Kidney epithelial cell (primary cell): Measurements from ENCODE around the gene OLAH. TPM values are rescaled to one million over a fixed set of nuclear protein-coding genes. Genes with fewer than 3 reads are reported as not detected.

ENCODE experiments used
- DNase-seq: peaks from one replicate; pipeline ENCODE4 v3.0.0-alpha.2; 2010; ENCODE audit warnings: low read depth
- H3K27me3 ChIP-seq: 2 replicates; pipeline ENCODE4 v1.6.0; 2011; ENCODE audit warnings: low read length; ENCODE audit not compliant: control insufficient read depth, insufficient read depth
- H3K36me3 ChIP-seq: 2 replicates; pipeline ENCODE4 v1.5.1; 2011; ENCODE audit warnings: low read length; ENCODE audit not compliant: control insufficient read depth, insufficient read depth
- H3K4me3 ChIP-seq: 2 replicates; pipeline ENCODE4 v1.5.1; 2011; ENCODE audit warnings: low read depth, mild to moderate bottlenecking, control low read depth, low read length
- total RNA-seq: library from RNA; depleted of rRNA; stranded (reverse); fragments of >200 nt; gene quantifications from 2 replicates; pipeline ENCODE4 v1.2.3, GENCODE V29; 2015
- TF ChIP-seq, protein P1 (sequence below): IDR thresholded peaks from 2 replicates; pipeline ENCODE4 v1.5.1; 2011; ENCODE audit warnings: mild to moderate bottlenecking, moderate library complexity, low read length, control low read depth, inconsistent platforms; ENCODE audit not compliant: insufficient read depth, poor library complexity, severe bottlenecking

Gene OLAH
- total RNA-seq, 1 donor from 2014 or later: 8.4 TPM

DNA sequence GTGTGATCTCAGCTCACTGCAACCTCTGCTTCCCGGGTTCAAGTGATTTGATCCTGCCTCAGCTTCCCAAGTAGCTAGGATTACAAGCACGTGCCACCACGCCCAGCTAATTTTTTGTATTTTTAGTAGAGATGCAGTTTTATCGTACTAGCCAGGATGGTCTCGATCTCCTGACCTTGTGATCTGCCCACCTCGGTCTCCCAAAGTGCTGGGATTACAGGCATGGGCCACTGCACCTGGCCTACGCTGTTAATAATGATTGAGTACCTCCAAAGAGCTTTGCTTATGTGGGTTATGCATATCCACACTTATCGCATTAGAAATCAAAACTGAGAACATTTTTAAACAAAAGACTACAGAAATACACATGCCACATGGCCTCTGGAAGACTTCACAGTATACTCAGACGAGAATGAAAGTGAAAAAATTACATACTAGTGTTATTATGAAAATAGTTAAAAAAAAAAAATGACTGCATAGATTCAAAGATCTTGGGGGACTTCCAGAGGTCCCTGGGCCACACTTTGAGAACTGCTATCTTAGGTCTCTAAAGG lies 78.8 kb downstream of the OLAH start:
- TF ChIP-seq, protein P1, sequence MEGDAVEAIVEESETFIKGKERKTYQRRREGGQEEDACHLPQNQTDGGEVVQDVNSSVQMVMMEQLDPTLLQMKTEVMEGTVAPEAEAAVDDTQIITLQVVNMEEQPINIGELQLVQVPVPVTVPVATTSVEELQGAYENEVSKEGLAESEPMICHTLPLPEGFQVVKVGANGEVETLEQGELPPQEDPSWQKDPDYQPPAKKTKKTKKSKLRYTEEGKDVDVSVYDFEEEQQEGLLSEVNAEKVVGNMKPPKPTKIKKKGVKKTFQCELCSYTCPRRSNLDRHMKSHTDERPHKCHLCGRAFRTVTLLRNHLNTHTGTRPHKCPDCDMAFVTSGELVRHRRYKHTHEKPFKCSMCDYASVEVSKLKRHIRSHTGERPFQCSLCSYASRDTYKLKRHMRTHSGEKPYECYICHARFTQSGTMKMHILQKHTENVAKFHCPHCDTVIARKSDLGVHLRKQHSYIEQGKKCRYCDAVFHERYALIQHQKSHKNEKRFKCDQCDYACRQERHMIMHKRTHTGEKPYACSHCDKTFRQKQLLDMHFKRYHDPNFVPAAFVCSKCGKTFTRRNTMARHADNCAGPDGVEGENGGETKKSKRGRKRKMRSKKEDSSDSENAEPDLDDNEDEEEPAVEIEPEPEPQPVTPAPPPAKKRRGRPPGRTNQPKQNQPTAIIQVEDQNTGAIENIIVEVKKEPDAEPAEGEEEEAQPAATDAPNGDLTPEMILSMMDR: no peak
- H3K27me3 ChIP-seq: no peaks in the 10 kb centered on the region
- no peak overlapping the region for H3K4me3 ChIP-seq
- H3K36me3 ChIP-seq: no peaks in the 10 kb centered on the region
- no peak for DNase-seq

Other genes with a start within 250 kb of the OLAH start
- 1.9 TPM in 1 of 2 replicates, not detected in the other for gene CDNF, start 205.9 kb upstream of the OLAH start, total RNA-seq
- gene HSPA14, start 205.6 kb upstream of the OLAH start, total RNA-seq: 9.7 and 10.6 TPM in 2 replicates
- gene MSANTD7, start 205.6 kb upstream of the OLAH start, total RNA-seq: 12.0 and 13.4 TPM in 2 replicates
- 6.9 and 11.7 TPM in 2 replicates for gene SUV39H2, start 165.1 kb upstream of the OLAH start, total RNA-seq
- gene DCLRE1C, start 89.8 kb upstream of the OLAH start, total RNA-seq: 10.3 and 12.2 TPM in 2 replicates
- gene MEIG1, start 84.6 kb upstream of the OLAH start, total RNA-seq: 1.5 TPM in 1 of 2 replicates, not detected in the other
- 1.0 and 1.5 TPM in 2 replicates for gene ACBD7, start 44.8 kb downstream of the OLAH start, total RNA-seq
- 23.5 and 26.4 TPM in 2 replicates for gene RPP38, start 53.4 kb downstream of the OLAH start, total RNA-seq
- 8.0 and 11.2 TPM in 2 replicates for gene NMT2, start 124.8 kb downstream of the OLAH start, total RNA-seq